ENCODE measurements around the gene CD38. TPM values are rescaled to one million over a fixed set of nuclear protein-coding genes. Genes with fewer than 3 reads are reported as not detected.

The CD38 gene
- total and polyA plus RNA-seq, 12 donors, result 1.7 to 18.4 (median 11.2) TPM

DNA sequence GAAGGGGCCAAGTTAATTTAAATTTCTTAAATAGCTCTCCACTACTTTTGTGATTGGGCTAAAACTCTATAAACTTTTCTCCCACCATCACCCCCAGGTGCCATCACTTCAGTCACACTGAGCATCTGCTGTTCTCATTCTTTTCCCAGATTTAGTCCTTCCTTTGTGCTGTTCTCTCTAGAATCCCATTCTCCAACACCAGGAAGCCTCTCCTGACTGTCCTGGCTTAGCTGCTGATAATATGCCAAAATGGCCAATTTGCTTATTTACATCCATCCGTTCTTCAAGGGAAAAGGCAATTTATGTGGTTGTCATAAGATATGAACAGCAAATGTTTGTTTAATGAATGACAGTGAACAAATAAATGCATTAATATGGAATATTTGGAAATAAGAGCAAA, 116.3 kb downstream of the CD38 start:
- Histone ChIP-seq H3K27me3 (no peaks in the 10 kb centered on the region), H3K27ac (no peak overlapping the region), H3K9me3 (replicated peaks in 1 of 3) (no peaks in the 10 kb centered on the region), H3K36me3 (replicated peaks in 1 of 2) (no peaks in the 10 kb centered on the region), H3K4me3 (no peak overlapping the region), H3K4me1 (replicated peaks in 1 of 2) (no peaks in the 10 kb centered on the region)
- 69 to 78% (median 75%) methylated on average over 1 of the region's 1 CpG for WGBS, 4 donors
- intact Hi-C loops (cut with DNase I), result no loop called here
- DNase-seq, result no peak
- no peak for TF ChIP-seq POLR2A (IDR thresholded peaks at IDR 0.05)
- TF ChIP-seq, protein P1, sequence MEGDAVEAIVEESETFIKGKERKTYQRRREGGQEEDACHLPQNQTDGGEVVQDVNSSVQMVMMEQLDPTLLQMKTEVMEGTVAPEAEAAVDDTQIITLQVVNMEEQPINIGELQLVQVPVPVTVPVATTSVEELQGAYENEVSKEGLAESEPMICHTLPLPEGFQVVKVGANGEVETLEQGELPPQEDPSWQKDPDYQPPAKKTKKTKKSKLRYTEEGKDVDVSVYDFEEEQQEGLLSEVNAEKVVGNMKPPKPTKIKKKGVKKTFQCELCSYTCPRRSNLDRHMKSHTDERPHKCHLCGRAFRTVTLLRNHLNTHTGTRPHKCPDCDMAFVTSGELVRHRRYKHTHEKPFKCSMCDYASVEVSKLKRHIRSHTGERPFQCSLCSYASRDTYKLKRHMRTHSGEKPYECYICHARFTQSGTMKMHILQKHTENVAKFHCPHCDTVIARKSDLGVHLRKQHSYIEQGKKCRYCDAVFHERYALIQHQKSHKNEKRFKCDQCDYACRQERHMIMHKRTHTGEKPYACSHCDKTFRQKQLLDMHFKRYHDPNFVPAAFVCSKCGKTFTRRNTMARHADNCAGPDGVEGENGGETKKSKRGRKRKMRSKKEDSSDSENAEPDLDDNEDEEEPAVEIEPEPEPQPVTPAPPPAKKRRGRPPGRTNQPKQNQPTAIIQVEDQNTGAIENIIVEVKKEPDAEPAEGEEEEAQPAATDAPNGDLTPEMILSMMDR (IDR thresholded peaks at IDR 0.05), result no peak

DNA sequence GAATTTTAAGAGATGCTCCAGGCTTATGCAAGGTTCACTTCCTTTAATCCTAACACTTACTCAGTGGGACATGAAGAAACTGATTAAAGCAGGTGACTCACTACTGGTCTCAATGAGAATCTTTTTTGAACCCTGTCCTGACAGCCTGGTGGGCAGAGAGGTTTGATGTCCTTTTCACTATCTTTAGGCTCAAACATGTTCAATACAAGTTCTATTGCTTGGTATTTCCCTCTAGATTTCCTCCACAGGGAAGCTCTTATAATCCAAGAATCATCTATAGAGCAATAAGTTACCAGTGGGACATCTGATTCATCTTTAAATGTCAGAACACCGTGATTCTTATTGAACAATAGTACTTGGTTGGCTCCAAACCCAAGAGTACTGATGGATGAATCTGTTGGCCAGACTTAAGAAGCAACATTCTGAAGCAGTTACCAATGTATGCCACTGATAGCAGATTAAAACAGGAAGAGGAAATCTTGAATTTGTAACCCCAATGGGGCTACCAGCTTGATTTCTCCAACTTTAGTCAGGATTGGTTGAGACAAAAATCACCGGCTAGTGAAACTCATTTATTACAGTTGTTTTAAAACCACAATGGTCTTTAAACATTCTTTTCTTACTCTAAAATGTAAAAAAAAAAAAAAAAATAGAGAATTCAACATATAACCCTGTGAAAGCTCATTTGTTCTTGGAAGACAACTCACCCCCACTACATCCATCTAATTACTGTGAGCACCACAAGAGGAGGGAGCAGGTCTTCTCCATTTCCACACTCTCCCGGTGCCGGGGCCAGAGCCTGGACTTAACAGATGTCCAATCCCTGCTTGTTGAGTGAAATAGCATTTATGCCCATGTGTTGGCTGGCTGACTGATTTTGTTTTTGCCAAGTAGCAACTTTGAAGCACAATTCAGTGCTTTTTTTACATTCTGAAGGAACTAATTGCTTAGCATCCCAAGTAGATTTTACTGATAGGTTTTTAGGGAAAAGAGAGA, 117.1 kb downstream of the CD38 start:
- no peaks in the 10 kb centered on the region for H3K9me3 ChIP-seq (replicated peaks in 1 of 3)
- intact Hi-C loops (cut with DNase I), result no loop called here
- H3K4me1 ChIP-seq (replicated peaks in 1 of 2), result no peaks in the 10 kb centered on the region
- H3K27me3 ChIP-seq, result no peaks in the 10 kb centered on the region
- WGBS, 4 donors, result 75 to 81% (median 78%) methylated on average over 4 of the region's 4 CpGs
- H3K4me3 ChIP-seq, result no peak overlapping the region
- no peaks in the 10 kb centered on the region for H3K36me3 ChIP-seq (replicated peaks in 1 of 2)
- H3K27ac ChIP-seq, result no peak overlapping the region
- no peak for DNase-seq
- no peak for TF ChIP-seq POLR2A (IDR thresholded peaks at IDR 0.05)
- TF ChIP-seq, protein P1 (IDR thresholded peaks at IDR 0.05), result no peak

DNA sequence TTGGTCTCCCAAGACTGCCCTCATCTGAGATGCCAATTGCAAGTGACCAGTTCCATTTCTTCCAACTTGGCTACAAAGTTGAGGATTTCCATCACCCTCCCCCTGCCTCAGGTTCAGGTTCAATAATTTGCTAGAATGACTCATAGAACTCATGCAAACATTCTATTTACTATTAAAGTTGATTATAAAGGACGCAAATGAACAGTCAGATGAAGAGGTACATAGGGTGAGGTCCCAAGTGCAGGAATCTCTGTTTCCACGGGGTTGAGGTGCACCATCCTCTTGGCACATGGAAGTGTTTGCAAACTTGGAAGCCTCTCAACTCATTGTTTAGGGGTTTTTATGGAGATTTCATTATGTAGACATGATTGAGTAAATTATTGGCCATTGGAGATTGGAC, 119.4 kb downstream of the CD38 start:
- no peaks in the 10 kb centered on the region for H3K4me1 ChIP-seq (replicated peaks in 1 of 2)
- H3K4me3 ChIP-seq, result no peak overlapping the region
- DNase-seq, result no peak
- no peaks in the 10 kb centered on the region for H3K9me3 ChIP-seq (replicated peaks in 1 of 3)
- no peak overlapping the region for H3K27ac ChIP-seq
- intact Hi-C loops (cut with DNase I), result no loop called here
- H3K27me3 ChIP-seq, result no peaks in the 10 kb centered on the region
- TF ChIP-seq, protein P1 (IDR thresholded peaks at IDR 0.05), result no peak
- TF ChIP-seq POLR2A (IDR thresholded peaks at IDR 0.05), result no peak
- WGBS, 4 donors, result 83 to 88% (median 84%) methylated on average over 2 of the region's 2 CpGs
- H3K36me3 ChIP-seq (replicated peaks in 1 of 2), result no peaks in the 10 kb centered on the region

DNA sequence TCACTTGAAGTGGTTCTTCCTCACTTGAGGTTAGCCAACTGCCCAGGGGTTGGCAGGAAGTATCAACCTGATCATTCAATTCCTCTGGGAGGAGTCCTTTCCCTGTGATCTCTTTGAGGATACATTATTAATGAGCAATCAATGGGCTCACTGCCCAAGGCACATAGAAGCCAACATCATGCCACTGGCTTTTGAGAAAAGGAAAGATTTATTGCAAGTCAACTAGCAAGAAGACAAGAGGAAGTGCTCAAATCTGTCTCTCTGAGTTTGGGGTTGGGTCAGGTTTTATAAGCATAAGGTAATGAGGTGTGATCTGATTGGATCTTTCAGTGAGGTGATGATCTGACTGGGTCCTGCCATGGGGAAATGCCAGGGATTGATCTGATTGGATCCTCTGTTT, 120.8 kb downstream of the CD38 start:
- no peak for TF ChIP-seq POLR2A (IDR thresholded peaks at IDR 0.05)
- TF ChIP-seq, protein P1 (IDR thresholded peaks at IDR 0.05), result no peak

More for the DNA sequence above, 120.8 kb downstream of the CD38 start:
- Histone ChIP-seq H3K27ac (no peak overlapping the region), H3K4me1 (replicated peaks in 1 of 2) (no peaks in the 10 kb centered on the region), H3K9me3 (replicated peaks in 1 of 3) (no peaks in the 10 kb centered on the region), H3K36me3 (replicated peaks in 1 of 2) (no peaks in the 10 kb centered on the region), H3K4me3 (no peak overlapping the region), H3K27me3 (no peaks in the 10 kb centered on the region)
- DNase-seq, result no peak
- intact Hi-C loops (cut with DNase I), result no loop called here

Data from adrenal gland (tissue), 12 donors.